HuH-7.5 (cell line): ENCODE data around the gene ERP27.

ENCODE experiments used
- DNase-seq: peaks from one replicate; pipeline ENCODE4 v3.0.0; 2011; ENCODE audit warnings: low spot score

Gene ERP27

DNA sequence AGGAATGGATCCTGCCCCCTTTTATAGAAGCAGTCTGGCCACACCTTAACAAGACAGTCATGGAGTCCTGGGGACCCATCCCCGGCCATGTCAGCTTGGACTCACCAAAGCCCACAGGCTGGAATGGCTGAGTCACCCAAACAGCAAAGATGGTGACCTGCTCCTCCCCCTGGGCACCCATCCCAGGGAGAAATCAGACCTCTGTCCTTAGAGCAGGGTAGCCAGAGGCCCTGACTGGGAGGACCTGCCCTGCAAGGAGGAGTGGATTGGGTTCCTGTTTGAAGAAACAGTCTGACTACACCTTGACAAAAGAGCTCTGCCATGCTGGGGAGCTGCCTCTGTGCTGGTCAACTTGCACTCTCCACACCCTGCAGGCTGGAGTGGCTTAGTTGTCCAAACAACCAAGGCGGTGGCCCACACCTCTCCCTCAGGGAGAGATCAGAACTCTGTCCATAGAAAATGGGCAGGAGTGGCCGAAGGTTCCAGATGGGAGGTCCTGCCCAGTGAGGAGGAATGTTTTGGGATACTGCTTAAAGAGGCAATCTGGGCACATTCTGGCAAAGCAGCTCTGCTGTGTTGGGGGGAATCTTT lies 69.3 kb downstream of the ERP27 start:
- no peak for DNase-seq
